Measurements from ENCODE around the gene DDX19B.

- TF ChIP-seq ZBTB44 (tag by site-specific recombination; IDR thresholded peaks at IDR 0.05) (peak; percentile 66), ZNF362 (tag by site-specific recombination; IDR thresholded peaks at IDR 0.05) (no peak), TCF7L2 (IDR thresholded peaks at IDR 0.05; ENCODE audit: borderline replicate concordance, low read depth, low read length) (no peak), SCRT2 (tag by site-specific recombination; IDR thresholded peaks at IDR 0.05) (peak; percentile 51; the same call in 1 of the 2 replicates), ZNF24 (tag by site-specific recombination; IDR thresholded peaks at IDR 0.05) (no peak), KLF8 (tag by site-specific recombination; IDR thresholded peaks at IDR 0.05) (no peak), CTCF (tag by site-specific recombination; IDR thresholded peaks at IDR 0.05) (peak; percentile 65; the same call in 1 of the 2 replicates), ZFP41 (tag by site-specific recombination; IDR thresholded peaks at IDR 0.05; ENCODE audit: borderline replicate concordance) (no peak), ZNF501 (tag by site-specific recombination; IDR thresholded peaks at IDR 0.05) (no peak)
Measured at GRCh38 chr16:70252355-70252988, 46.5 kb upstream of the DDX19B start.

Data from HEK293 (cell line).